GM19193 (cell line): ENCODE results near the gene KLHL6.

Experiments used
- POLR2A ChIP-seq: IDR thresholded peaks from 4 replicates; pipeline ENCODE4 v1.6.1; 2011; ENCODE audit not compliant: insufficient read depth, insufficient read length; ENCODE audit errors: extremely low read depth

KLHL6 gene

GRCh38 chr3:183546625-183547024 is 8.9 kb downstream of the KLHL6 start:
- TF ChIP-seq POLR2A = no peak

DNA sequence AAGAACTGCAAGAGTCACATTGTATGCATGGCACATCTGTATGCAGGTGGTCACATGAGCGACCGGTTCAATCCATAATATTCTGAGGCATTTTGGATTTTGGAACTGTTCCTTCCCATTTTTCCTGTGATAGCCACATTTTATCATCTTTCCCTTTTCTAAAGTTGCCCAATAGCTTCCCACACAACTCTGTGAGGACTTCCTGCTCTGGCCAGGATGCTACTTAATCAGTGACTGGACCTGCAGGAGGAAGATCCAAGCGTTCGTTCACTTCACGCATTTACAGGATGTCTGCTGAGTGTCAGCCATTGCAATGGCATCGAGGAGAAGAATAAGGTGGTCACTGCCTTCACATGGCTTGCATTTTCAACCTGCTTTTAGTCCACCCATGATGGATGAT is 9.8 kb downstream of the KLHL6 start:
- TF ChIP-seq POLR2A = no peak

DNA sequence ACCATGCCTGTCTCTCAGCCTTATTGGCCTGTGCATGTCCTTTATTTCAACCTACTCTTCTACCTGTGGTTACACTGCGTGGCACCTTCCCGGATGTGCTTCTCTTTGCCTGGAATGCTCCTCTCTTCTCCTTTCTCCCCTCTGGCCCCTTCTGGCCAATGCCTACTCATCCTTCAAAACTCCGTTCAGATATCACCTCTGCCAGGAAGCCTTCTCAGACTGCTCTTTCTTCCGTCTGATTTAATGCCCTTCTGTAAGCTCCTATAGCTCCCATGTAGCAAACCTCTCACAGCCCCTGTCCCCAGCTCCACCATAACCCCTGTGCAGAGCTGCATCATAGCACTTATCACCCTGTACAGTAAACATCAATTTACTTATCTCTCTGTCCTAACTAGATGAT is 13.2 kb downstream of the KLHL6 start:
- TF ChIP-seq POLR2A = no peak

- no peak for TF ChIP-seq POLR2A
Observed at GRCh38 chr3:183541738-183542137, 13.8 kb downstream of the KLHL6 start.

DNA sequence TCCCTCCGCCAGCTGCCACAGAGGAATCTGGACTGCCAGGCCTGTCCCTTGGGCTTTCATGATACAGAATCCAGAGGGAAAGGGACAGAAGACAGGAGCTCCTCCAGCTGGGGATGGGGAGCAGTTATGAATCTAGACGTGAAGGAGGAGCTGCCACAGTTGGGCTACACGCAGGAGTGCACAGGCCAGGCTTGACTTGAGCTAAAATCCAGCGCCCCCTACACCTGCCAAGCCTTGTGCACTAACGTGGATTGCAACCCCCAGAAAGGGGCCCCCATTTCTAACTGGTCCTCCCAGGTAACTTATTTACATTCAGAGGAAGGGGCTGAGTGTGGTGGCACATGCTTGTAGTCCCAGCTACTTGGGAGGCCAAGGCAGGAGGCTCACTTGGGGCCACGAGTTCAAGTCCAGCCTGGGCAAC is 14.3 kb downstream of the KLHL6 start:
- no peak for TF ChIP-seq POLR2A

- no peak for TF ChIP-seq POLR2A
Observed at GRCh38 chr3:183540501-183541234, 14.8 kb downstream of the KLHL6 start.

DNA sequence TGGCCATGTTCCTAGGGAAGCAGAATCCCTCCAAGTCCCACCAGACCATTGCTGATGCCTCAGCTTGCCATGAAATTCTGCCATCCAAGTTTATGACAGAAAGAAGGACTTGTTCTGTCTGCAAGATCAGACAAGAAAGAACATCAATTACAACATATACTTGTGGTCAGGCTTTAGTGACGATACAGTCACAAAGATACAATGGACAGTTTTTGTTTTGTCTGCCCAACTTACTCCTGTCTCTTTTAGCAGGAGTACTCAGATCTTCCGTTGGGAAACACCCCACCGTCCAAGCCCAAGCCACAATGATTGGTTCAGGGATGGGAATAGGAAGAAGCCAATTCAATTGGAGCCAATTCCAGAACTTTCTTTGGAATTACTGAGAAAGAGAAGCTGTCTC is 15.7 kb downstream of the KLHL6 start:
- TF ChIP-seq POLR2A = no peak

DNA sequence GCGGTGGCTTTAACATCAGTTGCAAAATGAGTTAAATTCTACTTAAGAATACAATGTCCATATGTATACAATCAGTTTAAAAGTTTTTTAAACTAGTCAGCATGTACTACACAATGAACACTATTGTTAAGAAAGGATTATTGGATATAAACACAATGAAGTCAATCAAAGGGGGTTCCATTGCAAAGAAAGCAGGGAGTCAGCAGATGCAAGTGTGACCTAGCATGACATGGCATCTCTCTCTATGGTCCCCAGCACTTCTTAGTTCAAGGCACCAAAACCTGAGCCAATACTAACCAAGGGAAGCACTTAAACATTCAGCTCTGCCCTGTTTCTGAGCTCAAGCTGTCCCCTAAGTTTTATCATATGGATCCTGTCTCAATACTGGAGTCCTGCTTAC is 17.0 kb downstream of the KLHL6 start:
- no peak for TF ChIP-seq POLR2A

DNA sequence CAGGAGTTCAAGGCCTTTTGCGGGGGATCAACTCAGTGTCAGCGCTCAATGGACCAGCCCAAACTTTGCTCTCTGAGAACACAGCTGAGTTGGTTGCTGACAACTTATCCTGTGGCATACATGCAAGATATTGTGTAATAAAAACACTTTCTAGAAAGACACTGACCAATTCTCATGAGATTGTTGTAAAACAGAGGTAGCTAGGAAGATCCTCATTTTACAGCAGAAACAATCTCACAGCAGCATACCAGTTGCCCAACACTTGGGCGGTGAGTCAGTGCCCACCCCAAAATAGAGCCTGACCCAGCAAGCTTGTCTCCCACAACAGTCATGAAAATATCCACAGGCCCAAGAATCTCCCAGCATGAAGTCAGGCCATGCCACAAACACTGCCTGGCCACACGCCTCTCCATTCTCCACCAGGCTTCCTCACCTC is 18.2 kb downstream of the KLHL6 start:
- no peak for TF ChIP-seq POLR2A

GRCh38 chr3:183536238-183536880 is 19.1 kb downstream of the KLHL6 start:
- TF ChIP-seq POLR2A = no peak

DNA sequence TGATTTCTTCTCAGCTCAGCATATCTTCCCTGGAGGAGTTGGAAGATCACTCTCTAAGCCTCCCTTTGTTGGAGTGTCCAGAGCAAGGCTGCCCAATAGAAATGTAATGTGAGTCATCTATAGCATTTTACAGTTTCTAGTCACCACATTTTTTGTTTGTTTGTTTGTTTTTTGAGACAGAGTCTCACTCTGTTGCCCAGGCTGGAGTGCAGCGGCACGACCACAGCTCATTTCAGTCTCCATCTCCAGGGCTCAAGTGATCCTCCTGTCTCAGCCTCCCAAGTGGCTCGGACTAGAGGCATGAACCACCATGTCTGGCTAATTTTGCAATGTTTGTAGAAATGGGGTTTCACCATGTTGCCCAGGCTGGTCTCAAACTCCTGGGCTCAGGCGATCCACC is 21.3 kb downstream of the KLHL6 start:
- no peak for TF ChIP-seq POLR2A

DNA sequence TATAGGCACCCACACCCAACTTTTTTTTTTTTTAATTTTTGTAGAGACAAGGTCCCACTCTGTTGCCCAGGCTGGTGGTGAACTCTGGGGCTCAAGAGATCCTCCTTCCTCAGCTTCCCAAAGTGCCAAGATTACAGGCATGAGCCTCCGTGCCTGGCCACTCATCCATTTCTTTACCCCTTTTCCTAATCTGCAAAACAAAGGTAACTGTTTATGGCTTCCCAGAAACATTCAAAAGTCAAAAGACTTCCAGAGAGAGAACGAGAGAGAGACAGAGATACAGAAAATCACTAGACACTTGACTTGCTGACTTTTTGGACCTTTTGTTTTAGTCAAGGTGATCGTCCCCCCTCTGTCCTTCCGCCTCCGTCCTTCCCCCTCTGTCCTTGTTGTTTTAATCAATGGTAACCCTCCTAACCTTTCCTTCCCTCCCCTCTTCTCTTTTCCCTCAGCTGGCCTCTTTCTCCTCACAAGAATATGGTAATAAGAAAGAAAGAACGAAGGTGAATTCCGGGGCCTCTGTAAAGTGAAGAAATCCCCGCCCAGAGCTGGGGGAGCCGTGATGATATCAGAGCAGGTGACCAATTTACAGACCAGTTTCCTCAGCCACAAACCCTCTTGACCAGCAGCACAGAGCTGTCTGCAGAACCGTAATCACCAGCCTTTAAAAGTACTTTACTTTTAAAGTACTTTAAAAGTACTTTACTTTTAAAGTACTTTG is 21.9 kb downstream of the KLHL6 start:
- TF ChIP-seq POLR2A = no peak

GRCh38 chr3:183532620-183533411 is 22.7 kb downstream of the KLHL6 start:
- TF ChIP-seq POLR2A = no peak

DNA sequence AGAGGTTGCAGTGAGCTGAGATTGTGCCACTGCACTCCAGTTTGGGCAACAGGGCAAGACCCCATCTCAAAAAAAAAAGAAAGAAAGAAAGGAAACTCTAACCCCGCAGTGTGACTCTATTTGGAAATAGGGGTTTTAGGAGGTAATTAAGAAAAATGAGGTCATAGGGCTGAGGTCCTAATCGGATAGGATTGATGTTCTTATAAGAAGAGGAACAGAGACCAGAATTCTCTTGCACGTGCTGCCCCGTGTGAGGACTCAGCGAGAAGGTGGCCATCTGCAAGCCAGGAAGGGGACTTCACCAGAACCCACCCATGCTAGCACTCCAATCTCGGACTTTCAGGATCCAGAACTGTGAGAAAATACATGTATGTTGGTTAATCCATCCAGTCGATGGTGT is 25.8 kb downstream of the KLHL6 start:
- TF ChIP-seq POLR2A = no peak

GRCh38 chr3:183529185-183529584 is 26.3 kb downstream of the KLHL6 start:
- TF ChIP-seq POLR2A = no peak
